Mucosa of descending colon (tissue), 3 donors: Measurements from ENCODE around the gene ATP1A1. TPM values are rescaled to one million over a fixed set of nuclear protein-coding genes. Genes with fewer than 3 reads are reported as not detected.
A peak's percentile ranks its signal among the peaks of the same experiment; 100 is the strongest.

Source experiments
- ATAC-seq: fragments of 200-7000 bp; cut with Tn5 transposase; one replicate; pipeline ENCODE4 v1.9.1; 2020; ENCODE audit warnings: mild to moderate bottlenecking, moderate library complexity
- DNase-seq, 3 donors: peaks; one replicate each; pipeline ENCODE4 v3.0.0-alpha.2; 2020
- H3K36me3 ChIP-seq: fragments of 200-600 bp; one replicate; pipeline ENCODE4 v1.8.0; 2021; ENCODE audit warnings: low read depth, mild to moderate bottlenecking
- H3K4me1 ChIP-seq: fragments of 200-600 bp; one replicate; pipeline ENCODE4 v1.8.0; 2021; ENCODE audit warnings: low read depth, mild to moderate bottlenecking
- H3K4me3 ChIP-seq: fragments of 200-600 bp; one replicate; pipeline ENCODE4 v1.8.0; 2021; ENCODE audit warnings: mild to moderate bottlenecking
- H3K9me3 ChIP-seq: fragments of 200-600 bp; one replicate; pipeline ENCODE4 v1.8.0; 2021; ENCODE audit warnings: mild to moderate bottlenecking
- CTCF ChIP-seq: fragments of 200-600 bp; IDR thresholded peaks from one replicate; pipeline ENCODE4 v1.8.0; 2022; ENCODE audit warnings: antibody characterized with exemption, mild to moderate bottlenecking
- intact Hi-C, 2 donors: fragments of 100-400 bp; cut with DNase I in 1 of 2; cut with micrococcal nuclease in 1 of 2; formaldehyde crosslinking; loops; one replicate each; pipeline versions ENCODE4 v1.11.0 to v1.11.1; 2022; cut with DNase I, micrococcal nuclease
- total RNA-seq, 3 donors: library from RNA; stranded (reverse); fragmentation: NEBNext Ultra II Directional in 2 of 3; extraction: Animal tissue kit (Norgen Biotek cat#: 25700) in 2 of 3; gene quantifications; one replicate each; pipeline versions ENCODE4 v1.2.1 to v1.2.4, GENCODE V29; 2021 to 2023
- donor health status: DM: no; HTN: no; CAD: no; lungs with moderate emphysema.
- donor health status: DM: no; HTN: no; CAD: no.
- donor health status: DM: no; HTN: yes; CAD: no.

The ATP1A1 gene
- total RNA-seq, 3 donors from 2014 or later, result 1,136 to 3,461 (median 1,634) TPM

- no peaks in the 10 kb centered on the region for H3K4me1 ChIP-seq
- H3K9me3 ChIP-seq, result no peaks in the 10 kb centered on the region
- H3K4me3 ChIP-seq, result no peak overlapping the region
- TF ChIP-seq CTCF, result no peak
- DNase-seq (no peak), ATAC-seq (peak; percentile 49)
- no peaks in the 10 kb centered on the region for H3K36me3 ChIP-seq
- intact Hi-C loops, result no loop called here
Observed at GRCh38 chr1:116449578-116449977, 76.5 kb downstream of the ATP1A1 start.

GRCh38 chr1:116451702-116452101, 78.7 kb downstream of the ATP1A1 start:
- ATAC-seq (no peak), DNase-seq (no peak)
- no peaks in the 10 kb centered on the region for H3K4me1 ChIP-seq
- H3K36me3 ChIP-seq, result no peaks in the 10 kb centered on the region
- TF ChIP-seq CTCF, result no peak
- no peaks in the 10 kb centered on the region for H3K9me3 ChIP-seq
- intact Hi-C loops, result no loop called here
- H3K4me3 ChIP-seq, result no peak overlapping the region

GRCh38 chr1:116453481-116453880, 80.4 kb downstream of the ATP1A1 start:
- TF ChIP-seq CTCF, result no peak
- no peak for DNase-seq
- H3K4me1 ChIP-seq, result no peaks in the 10 kb centered on the region
- peak; percentile 43 for ATAC-seq
- H3K36me3 ChIP-seq, result no peaks in the 10 kb centered on the region
- intact Hi-C loops, result no loop called here
- H3K9me3 ChIP-seq, result no peaks in the 10 kb centered on the region
- H3K4me3 ChIP-seq, result no peak overlapping the region

GRCh38 chr1:116453906-116454305, 80.9 kb downstream of the ATP1A1 start:
- Histone ChIP-seq H3K4me3 (no peak overlapping the region), H3K36me3 (no peaks in the 10 kb centered on the region), H3K4me1 (no peaks in the 10 kb centered on the region), H3K9me3 (no peaks in the 10 kb centered on the region)
- ATAC-seq (no peak), DNase-seq (no peak)
- TF ChIP-seq CTCF, result no peak
- intact Hi-C loops, result no loop called here

Other genes starting within 250 kb of the ATP1A1 start
- 10 to 100 TPM; 19.3 to 31.9 (median 31.0) TPM for gene CD58, start 197.8 kb downstream of the ATP1A1 start, total RNA-seq